ENCODE measurements around the gene CTAGE1.

GRCh38 chr18:22466608-22467395 is 49.1 kb upstream of the CTAGE1 start:
- TF ChIP-seq CTCF (IDR thresholded peaks at IDR 0.05) = no peak
- no peak for TF ChIP-seq POLR2A (IDR thresholded peaks at IDR 0.05)

All from esophagus squamous epithelium (tissue), 4 donors.